Adrenal gland (tissue), 12 donors: ENCODE measurements around the gene EFS. TPM values are rescaled to one million over a fixed set of nuclear protein-coding genes. Genes with fewer than 3 reads are reported as not detected.

Experiments
- DNase-seq, 7 donors: peaks; one replicate each; pipeline ENCODE4 v3.0.0-alpha.2; 2019 to 2020
- H3K27ac ChIP-seq, 5 donors: fragments of 200-600 bp; sonication (generic) in 4 of 5; 1 replicate in 3 of 5; 2 replicates in 2 of 5; pipeline versions ENCODE4 v1.5.1 to v1.8.0; 2016 to 2020; ENCODE audit warnings: mild to moderate bottlenecking in 1 of 5
- H3K27me3 ChIP-seq: fragments of 200-600 bp; 2 replicates; pipeline ENCODE4 v1.8.0; 2021
- H3K36me3 ChIP-seq, 2 donors: fragments of 200-600 bp; replicated peaks in 1 of 2; 1 replicate in 1 of 2; 2 replicates in 1 of 2; pipeline versions ENCODE4 v1.5.1 to v1.8.0; 2018 to 2022
- H3K4me1 ChIP-seq, 2 donors: fragments of 200-600 bp; replicated peaks in 1 of 2; 1 replicate in 1 of 2; 2 replicates in 1 of 2; pipeline versions ENCODE4 v1.5.1 to v1.8.0; 2018 to 2021
- H3K4me3 ChIP-seq, 4 donors: fragments of 200-600 bp; sonication (generic) in 3 of 4; one replicate each; pipeline ENCODE4 v1.5.1; 2016 to 2018
- H3K9me3 ChIP-seq, 3 donors: fragments of 200-600 bp; sonication (generic) in 1 of 3; replicated peaks in 1 of 3; 1 replicate in 2 of 3; 2 replicates in 1 of 3; pipeline versions ENCODE4 v1.5.1 to v1.8.0; 2016 to 2021
- POLR2A ChIP-seq, 2 donors: fragments of 450-650 bp; IDR thresholded peaks; one replicate each; pipeline ENCODE4 v1.6.1; 2017; ENCODE audit warnings: antibody characterized with exemption in 2 of 2, mild to moderate bottlenecking in 2 of 2, moderate library complexity in 1 of 2
- WGBS, 4 donors: extraction: QIAGEN DNeasy Blood & Tissue Kit in 2 of 4; methylation state at CpG; one replicate each; pipeline versions ENCODE4 v1.1.5 to v1.1.7; 2013 to 2017; 5-methylcytosine and 5-hydroxymethylcytosine counted together
- intact Hi-C, 2 donors: fragments of 100-400 bp; cut with DNase I; formaldehyde crosslinking; loops; one replicate each; pipeline versions ENCODE4 v1.14.1 to v1.15.0; 2022 to 2023
- microRNA counts, 2 donors: library from miRNA; unstranded; fragments of <30 nt; microRNA quantifications; one replicate each; lab custom pipeline; 2016
- microRNA-seq, 3 donors: library from miRNA; unstranded; fragments of <30 nt; microRNA quantifications; one replicate each; pipeline ENCODE4, GENCODE V29; 2017 to 2020
- polyA plus RNA-seq, 3 donors: library from polyadenylated mRNA; stranded (reverse); fragments of 200-250 nt in 2 of 3; fragments of 350-450 nt in 1 of 3; fragmentation: Illumina TruSeq in 1 of 3; extraction: RNeasy Lipid Tissue Mini Kit (QIAGEN cat#74804) in 1 of 3; gene quantifications; one replicate each; pipeline ENCODE4 v1.2.3, GENCODE V29; 2013 to 2014
- small RNA-seq, 2 donors: library from RNA; depleted of rRNA; stranded (forward); fragments of <200 nt; gene quantifications; one replicate each; pipeline ENCODE3, GENCODE V24; 2016
- total RNA-seq, 9 donors: library from RNA; depleted of rRNA in 4 of 9; stranded (reverse); fragments of >200 nt in 4 of 9; fragments of 120-200 nt in 1 of 9; fragmentation: NEBNext Ultra II Directional in 1 of 9; extraction: Animal tissue kit (Norgen Biotek cat#: 25700) in 1 of 9; gene quantifications; one replicate each; pipeline versions ENCODE4 v1.1.0 to v1.2.4, GENCODE V29; 2013 to 2023
- TF ChIP-seq, protein P1 (sequence below), 6 experiments: fragments of 450-650 bp in 4 of 6; fragments of 200-600 bp in 2 of 6; sonication (generic) in 1 of 6; IDR thresholded peaks; 1 replicate in 5 of 6; 2 replicates in 1 of 6; pipeline versions ENCODE4 v1.5.1 to v1.8.0; 2016 to 2021; ENCODE audit warnings: antibody characterized with exemption in 6 of 6, mild to moderate bottlenecking in 2 of 6, moderate library complexity in 1 of 6
- donor health status: healthy with polysubstance abuse.
- donor health status: Bipolar disorder and iron deficiency.
- donor health status: DM: yes; HTN: yes; CAD: no.
- donor health status: DM: no; HTN: no; CAD: no.
- donor health status: DM: no; HTN: no; CAD: no.
- donor health status: DM: yes; HTN: yes; CAD: no.

Gene EFS
- total and polyA plus RNA-seq, 12 donors: 2.1 to 49.4 (median 4.1) TPM

DNA sequence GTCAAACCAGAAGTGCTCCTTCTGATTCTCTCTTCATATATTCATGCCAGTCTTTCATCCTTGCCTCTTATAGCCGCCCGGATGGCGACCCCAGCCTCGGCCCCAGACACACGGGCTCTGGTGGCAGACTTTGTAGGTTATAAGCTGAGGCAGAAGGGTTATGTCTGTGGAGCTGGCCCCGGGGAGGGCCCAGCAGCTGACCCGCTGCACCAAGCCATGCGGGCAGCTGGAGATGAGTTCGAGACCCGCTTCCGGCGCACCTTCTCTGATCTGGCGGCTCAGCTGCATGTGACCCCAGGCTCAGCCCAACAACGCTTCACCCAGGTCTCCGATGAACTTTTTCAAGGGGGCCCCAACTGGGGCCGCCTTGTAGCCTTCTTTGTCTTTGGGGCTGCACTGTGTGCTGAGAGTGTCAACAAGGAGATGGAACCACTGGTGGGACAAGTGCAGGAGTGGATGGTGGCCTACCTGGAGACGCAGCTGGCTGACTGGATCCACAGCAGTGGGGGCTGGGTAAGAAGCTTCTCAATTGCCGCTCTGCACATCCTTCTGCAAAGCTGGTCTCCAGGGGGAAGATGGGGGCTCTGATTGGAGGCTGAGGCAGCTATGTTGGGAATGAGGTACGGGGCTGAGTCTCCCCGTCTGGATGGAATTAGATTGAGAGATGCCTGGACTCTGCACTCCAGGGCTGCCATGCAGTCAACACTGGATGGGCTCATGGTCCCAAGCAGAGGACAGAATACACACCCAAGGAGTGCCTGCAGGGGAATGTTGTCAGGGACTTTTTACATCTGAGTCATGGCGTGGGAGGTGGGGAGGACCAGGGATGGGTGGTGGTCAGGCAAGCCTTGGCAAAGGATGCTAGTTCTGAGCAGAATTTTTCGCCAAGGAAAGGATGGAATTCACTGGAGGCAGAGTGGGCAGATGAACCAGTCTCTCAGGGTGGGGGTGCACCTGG is 57.0 kb downstream of the EFS start:
- peaks cover 0 to 33% of the 10 kb centered on the region in 2 donors for H3K36me3 ChIP-seq
- H3K27me3 ChIP-seq: no peaks in the 10 kb centered on the region
- TF ChIP-seq POLR2A (IDR thresholded peaks at IDR 0.05): no peak
- TF ChIP-seq, protein P1, sequence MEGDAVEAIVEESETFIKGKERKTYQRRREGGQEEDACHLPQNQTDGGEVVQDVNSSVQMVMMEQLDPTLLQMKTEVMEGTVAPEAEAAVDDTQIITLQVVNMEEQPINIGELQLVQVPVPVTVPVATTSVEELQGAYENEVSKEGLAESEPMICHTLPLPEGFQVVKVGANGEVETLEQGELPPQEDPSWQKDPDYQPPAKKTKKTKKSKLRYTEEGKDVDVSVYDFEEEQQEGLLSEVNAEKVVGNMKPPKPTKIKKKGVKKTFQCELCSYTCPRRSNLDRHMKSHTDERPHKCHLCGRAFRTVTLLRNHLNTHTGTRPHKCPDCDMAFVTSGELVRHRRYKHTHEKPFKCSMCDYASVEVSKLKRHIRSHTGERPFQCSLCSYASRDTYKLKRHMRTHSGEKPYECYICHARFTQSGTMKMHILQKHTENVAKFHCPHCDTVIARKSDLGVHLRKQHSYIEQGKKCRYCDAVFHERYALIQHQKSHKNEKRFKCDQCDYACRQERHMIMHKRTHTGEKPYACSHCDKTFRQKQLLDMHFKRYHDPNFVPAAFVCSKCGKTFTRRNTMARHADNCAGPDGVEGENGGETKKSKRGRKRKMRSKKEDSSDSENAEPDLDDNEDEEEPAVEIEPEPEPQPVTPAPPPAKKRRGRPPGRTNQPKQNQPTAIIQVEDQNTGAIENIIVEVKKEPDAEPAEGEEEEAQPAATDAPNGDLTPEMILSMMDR (IDR thresholded peaks at IDR 0.05): no peak
- H3K4me1 ChIP-seq: peaks cover 27 to 46% of the 10 kb centered on the region in 2 donors
- H3K4me3 ChIP-seq: peak overlapping the region in 2 of 4 donors; percentile 71 to 89
- no peaks in the 10 kb centered on the region for H3K9me3 ChIP-seq
- DNase-seq: peak in 1 of 7 donors; percentile 49
- intact Hi-C loops: no loop called here
- peak overlapping the region in 3 of 5 donors; percentile 90 to 94 (median 93) for H3K27ac ChIP-seq
- WGBS, 4 donors: 72 to 83% (median 81%) methylated on average over 13 to 22 of the region's 22 CpGs

DNA sequence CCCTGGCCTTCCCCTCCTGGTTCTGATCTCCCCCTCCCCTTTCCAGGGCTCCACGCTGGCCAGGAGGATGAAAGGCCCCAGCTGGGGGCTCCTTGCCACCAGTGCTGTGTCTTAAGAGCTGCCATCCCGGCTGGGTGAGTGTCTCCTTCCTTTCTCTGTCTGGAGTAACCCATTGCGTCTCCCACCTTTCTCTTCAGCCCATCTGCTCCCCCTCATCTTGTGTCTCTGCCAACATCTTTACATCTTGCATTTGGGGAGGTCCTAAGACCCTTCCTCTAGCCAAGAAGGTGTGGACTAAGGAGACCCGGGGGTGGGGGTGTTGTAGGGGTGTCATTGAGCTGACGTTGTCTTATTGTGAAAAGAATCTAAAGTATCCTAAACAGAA is 57.8 kb downstream of the EFS start:
- no peak for DNase-seq
- intact Hi-C loops: no loop called here

DNA sequence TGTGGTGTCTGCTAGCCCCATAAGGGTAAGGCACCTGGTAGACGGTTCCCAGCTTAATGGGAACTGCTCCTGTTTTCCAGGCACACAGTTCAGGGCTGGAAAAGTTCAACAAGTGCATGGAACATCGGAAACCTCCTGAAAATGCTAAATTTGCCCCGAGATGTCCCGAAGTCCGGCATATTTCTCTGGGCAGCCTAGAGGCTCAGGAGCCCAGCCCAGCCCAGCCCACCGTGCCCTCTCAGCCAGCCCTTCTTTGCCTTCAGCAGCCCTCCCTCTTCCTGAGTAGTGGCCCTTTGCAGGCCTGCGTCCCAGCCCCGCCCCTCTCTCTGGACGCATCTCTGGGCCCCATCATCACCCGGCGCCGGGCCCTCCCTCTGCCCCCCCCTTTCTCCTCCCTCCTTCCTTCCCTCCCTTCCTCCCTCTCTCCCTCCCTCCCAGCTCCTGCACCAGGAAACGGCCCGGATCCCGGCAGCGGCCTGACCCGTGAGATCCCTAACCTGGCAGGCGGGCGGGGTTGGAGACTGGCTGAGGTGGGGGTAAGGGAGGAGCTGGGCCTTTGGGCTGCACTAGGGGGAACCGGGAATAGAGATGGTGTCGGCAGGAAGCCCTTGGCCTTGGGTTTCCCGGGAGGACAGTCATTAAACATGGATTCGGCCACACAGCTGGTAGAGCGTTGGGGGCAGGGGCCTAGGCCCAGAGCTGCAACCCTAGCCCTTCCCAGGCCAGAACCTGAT is 58.4 kb downstream of the EFS start, which contains the start of gene BCL2L2:
Gene BCL2L2 (plus strand): TSS at position 422 of the 734 bp plus-strand sequence. CDS start 935 bp downstream, outside the sequence.
- Histone ChIP-seq H3K27ac (peak within 1 kb of the TSS; percentile 76 to 94 (median 90)), H3K4me3 (peak within 1 kb of the TSS in 3 of 4 donors; percentile 71 to 90 (median 89)), H3K36me3 (peaks cover 0 to 30% of the 10 kb centered on the region in 2 donors), H3K4me1 (peaks cover 32 to 49% of the 10 kb centered on the region in 2 donors), H3K27me3 (no peaks in the 10 kb centered on the region), H3K9me3 (no peaks in the 10 kb centered on the region)
- intact Hi-C loops: no loop called here
- TF ChIP-seq, protein P1 (IDR thresholded peaks at IDR 0.05): no peak
- peak; percentile 73 to 87 for TF ChIP-seq POLR2A (IDR thresholded peaks at IDR 0.05)
- peak; percentile 93 to 97 (median 96) for DNase-seq
- 0 to 6% (median 0%) methylated on average over 7 to 24 of the region's 24 CpGs for WGBS, 4 donors

More for the DNA sequence above, 57.8 kb downstream of the EFS start:
- TF ChIP-seq POLR2A (IDR thresholded peaks at IDR 0.05): no peak
- TF ChIP-seq, protein P1 (IDR thresholded peaks at IDR 0.05): no peak
- peaks cover 0 to 33% of the 10 kb centered on the region in 2 donors for H3K36me3 ChIP-seq
- peak overlapping the region in 3 of 4 donors; percentile 71 to 90 (median 89) for H3K4me3 ChIP-seq
- H3K4me1 ChIP-seq: peaks cover 32 to 49% of the 10 kb centered on the region in 2 donors
- WGBS, 4 donors: 5 to 9% (median 7%) methylated on average over 4 to 5 of the region's 5 CpGs
- H3K9me3 ChIP-seq: no peaks in the 10 kb centered on the region
- peak overlapping the region; percentile 76 to 94 (median 90) for H3K27ac ChIP-seq
- no peaks in the 10 kb centered on the region for H3K27me3 ChIP-seq

MicroRNA genes within 50 kb of the gene (microRNA counts, 767-probe panel; counts per million panel counts)
- 0 counts per million in 2 donors for microRNA hsa-miR-208a (lab: Ali Mortazavi, UCI)

Small RNA genes within 50 kb of the gene (microRNA-seq; reads per million reads assigned to microRNA genes)
- gene MIR208A: 0 to 2.7 (median 0.57) reads per million in 3 donors

Small RNA genes within 50 kb of the gene (small RNA-seq; reads per million reads assigned to genes)
- 0 reads per million in 2 donors for gene MIR208A

Other genes starting within 250 kb of the EFS start
- gene CEBPE, start 245.9 kb downstream of the EFS start, total RNA-seq: under 1 TPM in 1 of 9 donors, not detected in 8; 0.15 TPM
- under 1 TPM in 2 of 3 donors, not detected in 1; 0.03 to 0.40 TPM for gene CEBPE, start 245.9 kb downstream of the EFS start, polyA plus RNA-seq
- 10 to 100 TPM in 8 of 9 donors, 1 to 10 TPM in 1; 6.8 to 50.9 (median 33.2) TPM for gene SLC7A8, start 181.5 kb downstream of the EFS start, total RNA-seq
- 10 to 100 TPM; 18.2 to 24.5 (median 21.0) TPM for gene SLC7A8, start 181.5 kb downstream of the EFS start, polyA plus RNA-seq
- gene RNF212B, start 127.2 kb downstream of the EFS start, total RNA-seq: not detected
- not detected for gene RNF212B, start 127.2 kb downstream of the EFS start, polyA plus RNA-seq
- 10 to 100 TPM in 4 of 9 donors, 1 to 10 TPM in 5; 4.7 to 14.8 (median 9.7) TPM for gene HOMEZ, start 79.0 kb downstream of the EFS start, total RNA-seq
- gene HOMEZ, start 79.0 kb downstream of the EFS start, polyA plus RNA-seq: 10 to 100 TPM in 1 of 3 donors, 1 to 10 TPM in 2; 4.5 to 15.0 (median 4.8) TPM
- gene PPP1R3E, start 62.3 kb downstream of the EFS start, total RNA-seq: 10 to 100 TPM in 4 of 9 donors, 1 to 10 TPM in 5; 2.2 to 16.6 (median 9.5) TPM
- gene PPP1R3E, start 62.3 kb downstream of the EFS start, polyA plus RNA-seq: 10 to 100 TPM; 16.8 to 82.8 (median 29.1) TPM
- gene BCL2L2, start 58.3 kb downstream of the EFS start, total RNA-seq: 10 to 100 TPM; 23.8 to 51.8 (median 36.6) TPM
- 10 to 100 TPM; 16.8 to 54.6 (median 44.6) TPM for gene BCL2L2, start 58.3 kb downstream of the EFS start, polyA plus RNA-seq
- gene PABPN1, start 43.7 kb downstream of the EFS start, total RNA-seq: 100 to 1,000 TPM in 4 of 9 donors, 10 to 100 TPM in 5; 18.3 to 200 (median 79.3) TPM
- gene PABPN1, start 43.7 kb downstream of the EFS start, polyA plus RNA-seq: 100 to 1,000 TPM in 2 of 3 donors, 10 to 100 TPM in 1; 97.8 to 632 (median 331) TPM
- gene SLC22A17, start 12.3 kb downstream of the EFS start, total RNA-seq: 10 to 100 TPM in 8 of 9 donors, 1 to 10 TPM in 1; 8.4 to 76.1 (median 21.4) TPM
- 100 to 1,000 TPM in 1 of 3 donors, 10 to 100 TPM in 2; 14.5 to 121 (median 53.9) TPM for gene SLC22A17, start 12.3 kb downstream of the EFS start, polyA plus RNA-seq
- not detected for gene IL25, start 7.6 kb upstream of the EFS start, total RNA-seq
- under 1 TPM in 1 of 3 donors, not detected in 2; 0.10 TPM for gene IL25, start 7.6 kb upstream of the EFS start, polyA plus RNA-seq
- 1 to 10 TPM in 1 of 9 donors, under 1 TPM in 3, not detected in 5; 0.34 to 2.5 (median 0.62) TPM for gene CMTM5, start 11.9 kb upstream of the EFS start, total RNA-seq
- gene CMTM5, start 11.9 kb upstream of the EFS start, polyA plus RNA-seq: 1 to 10 TPM in 2 of 3 donors, under 1 TPM in 1; 0.59 to 2.6 (median 1.9) TPM
- gene MYH6, start 43.1 kb upstream of the EFS start, total RNA-seq: 1 to 10 TPM in 1 of 9 donors, under 1 TPM in 3, not detected in 5; under 0.01 to 1.5 (median 0.14) TPM
- gene MYH6, start 43.1 kb upstream of the EFS start, polyA plus RNA-seq: 1 to 10 TPM in 1 of 3 donors, under 1 TPM in 2; 0.27 to 5.2 (median 0.67) TPM
- gene MYH7, start 70.5 kb upstream of the EFS start, total RNA-seq: 1 to 10 TPM in 2 of 9 donors, under 1 TPM in 3, not detected in 4; 0.06 to 7.1 (median 0.81) TPM
- gene MYH7, start 70.5 kb upstream of the EFS start, polyA plus RNA-seq: 1 to 10 TPM in 1 of 3 donors, under 1 TPM in 2; 0.11 to 4.3 (median 0.47) TPM
- gene NGDN, start 104.5 kb upstream of the EFS start, total RNA-seq: 10 to 100 TPM; 24.4 to 61.3 (median 36.3) TPM
- gene NGDN, start 104.5 kb upstream of the EFS start, polyA plus RNA-seq: 10 to 100 TPM; 32.1 to 57.8 (median 40.5) TPM
- 1 to 10 TPM in 6 of 9 donors, under 1 TPM in 3; 0.54 to 4.2 (median 2.2) TPM for gene ZFHX2, start 186.6 kb upstream of the EFS start, total RNA-seq
- gene ZFHX2, start 186.6 kb upstream of the EFS start, polyA plus RNA-seq: 1 to 10 TPM; 2.1 to 9.7 (median 2.5) TPM
- gene THTPA, start 191.1 kb upstream of the EFS start, total RNA-seq: 10 to 100 TPM; 11.2 to 41.7 (median 31.0) TPM
- gene THTPA, start 191.1 kb upstream of the EFS start, polyA plus RNA-seq: 10 to 100 TPM; 11.5 to 26.5 (median 21.4) TPM
- gene AP1G2, start 202.6 kb upstream of the EFS start, total RNA-seq: 100 to 1,000 TPM in 2 of 9 donors, 10 to 100 TPM in 7; 35.2 to 142 (median 78.9) TPM
- gene AP1G2, start 202.6 kb upstream of the EFS start, polyA plus RNA-seq: 100 to 1,000 TPM in 2 of 3 donors, 10 to 100 TPM in 1; 27.9 to 587 (median 285) TPM
- 10 to 100 TPM in 1 of 9 donors, 1 to 10 TPM in 6, under 1 TPM in 2; 0.42 to 11.1 (median 2.6) TPM for gene JPH4, start 213.6 kb upstream of the EFS start, total RNA-seq
- 10 to 100 TPM in 1 of 3 donors, 1 to 10 TPM in 2; 5.9 to 35.8 (median 9.4) TPM for gene JPH4, start 213.6 kb upstream of the EFS start, polyA plus RNA-seq